Measurements from ENCODE around the gene SPDYE17. TPM values are rescaled to one million over a fixed set of nuclear protein-coding genes. Genes with fewer than 3 reads are reported as not detected.
A peak's percentile ranks its signal among the peaks of the same experiment; 100 is the strongest.
"Not testable (repeated sequence)": the region's sequence is repeated elsewhere in the genome, so short reads cannot be mapped to it uniquely, and the experiment has no call there.

SPDYE17 gene, protein sequence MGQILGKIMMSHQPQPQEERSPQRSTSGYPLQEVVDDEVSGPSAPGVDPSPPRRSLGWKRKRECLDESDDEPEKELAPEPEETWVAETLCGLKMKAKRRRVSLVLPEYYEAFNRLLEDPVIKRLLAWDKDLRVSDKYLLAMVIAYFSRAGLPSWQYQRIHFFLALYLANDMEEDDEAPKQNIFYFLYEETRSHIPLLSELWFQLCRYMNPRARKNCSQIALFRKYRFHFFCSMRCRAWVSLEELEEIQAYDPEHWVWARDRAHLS
- total RNA-seq (not detected), polyA plus RNA-seq (not detected)

GRCh38 chr7:77032261-77032660 is at the start of gene SPDYE17:
Gene SPDYE17 (minus strand): TSS chr7:77032361. CDS start chr7:77030570, 1,791 bp downstream.
- not testable (repeated sequence) for H3K36me3 Mint-ChIP-seq; H3K27me3 ChIP-seq (ENCODE audit: control insufficient read depth, insufficient read depth, low read length); H3K4me3 Mint-ChIP-seq; H3K36me3 ChIP-seq (ENCODE audit: control insufficient read depth, insufficient read depth, low read length); H3K4me1 Mint-ChIP-seq; H3K9me3 Mint-ChIP-seq; H3K9me3 ChIP-seq (ENCODE audit: control insufficient read depth in 2 of 2, low read length in 2 of 2); H3K4me3 ChIP-seq (ENCODE audit: low read depth, low read length); H3K27me3 Mint-ChIP-seq; H3K4me1 ChIP-seq (ENCODE audit: control insufficient read depth, insufficient read depth, low read length, poor library complexity, severe bottlenecking); ATAC-seq (ENCODE audit: low read depth in 2 of 2); DNase-seq; H3K27ac ChIP-seq (ENCODE audit: insufficient read depth, low read length, poor library complexity, severe bottlenecking); H3K27ac Mint-ChIP-seq

DNA sequence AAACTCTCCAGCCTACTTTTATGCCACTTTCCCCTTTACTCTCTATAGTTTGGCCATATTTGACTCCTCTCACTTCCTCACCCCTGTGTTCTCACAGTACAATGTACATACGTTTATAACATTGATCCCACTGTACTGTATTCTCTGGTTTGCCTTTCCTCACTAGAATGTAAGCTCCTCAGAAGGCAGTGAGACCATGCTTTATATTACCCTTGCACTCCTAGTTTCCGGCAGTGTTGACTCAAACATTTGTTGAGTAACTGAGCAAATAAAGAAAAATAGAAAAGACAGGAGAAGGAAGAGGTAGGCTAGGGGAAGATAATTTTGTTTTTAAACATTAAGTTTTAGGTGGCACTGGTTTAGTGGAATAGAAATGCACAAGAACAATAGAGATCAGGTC is 48.1 kb upstream of the SPDYE17 start:
- H3K27ac Mint-ChIP-seq = peak overlapping the region in 2 of 3 donors; percentile 17 to 32
- H3K4me1 Mint-ChIP-seq = not testable (repeated sequence)

DNA sequence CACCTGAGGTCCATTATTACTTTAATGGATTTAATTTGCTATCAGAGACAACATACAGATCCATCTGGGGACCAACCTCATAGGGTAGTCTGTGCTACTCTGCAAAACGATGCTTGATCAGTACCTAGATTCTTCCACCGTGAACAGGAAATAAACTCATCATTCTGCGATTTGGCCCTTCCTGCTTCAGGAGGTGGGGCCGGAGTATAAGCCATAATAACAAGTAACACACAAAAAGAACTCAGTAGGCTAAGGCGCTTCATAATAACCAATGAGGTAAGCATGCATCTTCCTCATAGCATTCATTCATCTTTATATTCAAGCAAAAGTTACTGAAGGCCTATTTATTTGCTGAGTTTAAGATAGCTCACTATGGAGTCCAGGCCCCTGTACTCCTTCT is 47.5 kb upstream of the SPDYE17 start:
- not testable (repeated sequence) for H3K27me3 Mint-ChIP-seq; H3K4me1 ChIP-seq (ENCODE audit: control insufficient read depth, insufficient read depth, low read length, poor library complexity, severe bottlenecking); H3K27ac ChIP-seq (ENCODE audit: insufficient read depth, low read length, poor library complexity, severe bottlenecking); H3K27me3 ChIP-seq (ENCODE audit: control insufficient read depth, insufficient read depth, low read length); H3K4me3 ChIP-seq (ENCODE audit: low read depth, low read length); H3K9me3 Mint-ChIP-seq; H3K4me3 Mint-ChIP-seq; H3K4me1 Mint-ChIP-seq; H3K9me3 ChIP-seq (ENCODE audit: control insufficient read depth in 2 of 2, low read length in 2 of 2); H3K36me3 ChIP-seq (ENCODE audit: control insufficient read depth, insufficient read depth, low read length)
- DNase-seq (peak in 1 of 3 donors; percentile 32), ATAC-seq (ENCODE audit: low read depth in 2 of 2) (peak in 1 of 2 donors; percentile 44)
- H3K27ac Mint-ChIP-seq = peak overlapping the region in 1 of 3 donors; percentile 48
- peaks cover 19% of the 10 kb centered on the region for H3K36me3 Mint-ChIP-seq

More for the DNA sequence above, 48.1 kb upstream of the SPDYE17 start:
- H3K36me3 Mint-ChIP-seq = peaks cover 16% of the 10 kb centered on the region
- not testable (repeated sequence) for H3K4me1 ChIP-seq (ENCODE audit: control insufficient read depth, insufficient read depth, low read length, poor library complexity, severe bottlenecking); H3K4me3 Mint-ChIP-seq; H3K9me3 ChIP-seq (ENCODE audit: control insufficient read depth in 2 of 2, low read length in 2 of 2); DNase-seq; H3K9me3 Mint-ChIP-seq; H3K27me3 ChIP-seq (ENCODE audit: control insufficient read depth, insufficient read depth, low read length); H3K27me3 Mint-ChIP-seq; H3K36me3 ChIP-seq (ENCODE audit: control insufficient read depth, insufficient read depth, low read length); H3K27ac ChIP-seq (ENCODE audit: insufficient read depth, low read length, poor library complexity, severe bottlenecking); ATAC-seq (ENCODE audit: low read depth in 2 of 2); H3K4me3 ChIP-seq (ENCODE audit: low read depth, low read length)

DNA sequence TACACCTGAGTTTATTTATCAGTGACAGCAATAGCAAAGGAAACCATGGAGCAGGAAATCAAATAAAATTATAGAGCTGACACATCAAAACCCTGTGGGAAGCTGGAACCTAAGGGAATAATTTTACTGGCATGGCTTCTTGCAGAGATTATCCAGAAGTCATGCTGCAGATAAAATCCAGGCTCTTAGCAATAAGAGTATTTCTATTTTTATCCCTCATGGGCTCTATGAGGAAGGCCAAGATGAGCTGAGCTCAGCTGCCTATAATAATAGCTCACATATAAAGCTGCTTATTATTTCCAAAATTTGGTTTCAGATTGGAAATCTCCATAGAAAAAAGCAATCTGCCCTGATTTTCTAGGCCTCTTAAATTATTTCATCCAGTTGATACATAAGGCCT is 47.0 kb upstream of the SPDYE17 start:
- not testable (repeated sequence) for H3K9me3 ChIP-seq (ENCODE audit: control insufficient read depth in 2 of 2, low read length in 2 of 2); H3K27me3 Mint-ChIP-seq; ATAC-seq (ENCODE audit: low read depth in 2 of 2)

DNA sequence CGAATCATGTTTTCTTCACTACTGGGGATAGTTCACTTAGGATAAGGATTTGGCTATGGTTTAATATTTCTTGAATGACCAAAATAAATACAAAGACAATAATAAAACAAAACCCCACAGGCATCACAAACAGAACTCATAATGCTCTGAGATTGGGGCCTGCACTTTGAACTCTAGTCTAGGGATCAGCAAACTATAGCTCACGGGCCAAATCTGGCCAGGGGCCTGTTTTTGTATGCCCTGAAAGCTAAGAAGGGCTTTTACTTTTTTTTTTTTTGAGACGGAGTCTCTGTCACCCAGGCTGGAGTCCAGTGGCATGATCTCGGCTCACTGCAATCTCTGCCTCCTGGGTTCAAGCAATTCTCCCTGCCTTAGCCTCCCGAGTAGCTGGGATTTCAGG is 44.9 kb upstream of the SPDYE17 start:
- ATAC-seq (ENCODE audit: low read depth in 2 of 2); H3K4me3 ChIP-seq (ENCODE audit: low read depth, low read length); H3K9me3 ChIP-seq (ENCODE audit: control insufficient read depth in 2 of 2, low read length in 2 of 2); H3K27ac ChIP-seq (ENCODE audit: insufficient read depth, low read length, poor library complexity, severe bottlenecking); H3K27ac Mint-ChIP-seq; H3K27me3 Mint-ChIP-seq; DNase-seq; H3K36me3 ChIP-seq (ENCODE audit: control insufficient read depth, insufficient read depth, low read length); H3K27me3 ChIP-seq (ENCODE audit: control insufficient read depth, insufficient read depth, low read length); H3K9me3 Mint-ChIP-seq; H3K4me1 Mint-ChIP-seq; H3K4me1 ChIP-seq (ENCODE audit: control insufficient read depth, insufficient read depth, low read length, poor library complexity, severe bottlenecking); H3K4me3 Mint-ChIP-seq: not testable (repeated sequence)
- H3K36me3 Mint-ChIP-seq = peaks cover 23% of the 10 kb centered on the region

More for the DNA sequence above, 47.0 kb upstream of the SPDYE17 start:
- H3K27me3 ChIP-seq (ENCODE audit: control insufficient read depth, insufficient read depth, low read length); DNase-seq; H3K4me1 ChIP-seq (ENCODE audit: control insufficient read depth, insufficient read depth, low read length, poor library complexity, severe bottlenecking); H3K4me1 Mint-ChIP-seq; H3K27ac ChIP-seq (ENCODE audit: insufficient read depth, low read length, poor library complexity, severe bottlenecking); H3K36me3 ChIP-seq (ENCODE audit: control insufficient read depth, insufficient read depth, low read length); H3K4me3 Mint-ChIP-seq; H3K9me3 Mint-ChIP-seq; H3K27ac Mint-ChIP-seq; H3K4me3 ChIP-seq (ENCODE audit: low read depth, low read length): not testable (repeated sequence)
- H3K36me3 Mint-ChIP-seq = peaks cover 23% of the 10 kb centered on the region

DNA sequence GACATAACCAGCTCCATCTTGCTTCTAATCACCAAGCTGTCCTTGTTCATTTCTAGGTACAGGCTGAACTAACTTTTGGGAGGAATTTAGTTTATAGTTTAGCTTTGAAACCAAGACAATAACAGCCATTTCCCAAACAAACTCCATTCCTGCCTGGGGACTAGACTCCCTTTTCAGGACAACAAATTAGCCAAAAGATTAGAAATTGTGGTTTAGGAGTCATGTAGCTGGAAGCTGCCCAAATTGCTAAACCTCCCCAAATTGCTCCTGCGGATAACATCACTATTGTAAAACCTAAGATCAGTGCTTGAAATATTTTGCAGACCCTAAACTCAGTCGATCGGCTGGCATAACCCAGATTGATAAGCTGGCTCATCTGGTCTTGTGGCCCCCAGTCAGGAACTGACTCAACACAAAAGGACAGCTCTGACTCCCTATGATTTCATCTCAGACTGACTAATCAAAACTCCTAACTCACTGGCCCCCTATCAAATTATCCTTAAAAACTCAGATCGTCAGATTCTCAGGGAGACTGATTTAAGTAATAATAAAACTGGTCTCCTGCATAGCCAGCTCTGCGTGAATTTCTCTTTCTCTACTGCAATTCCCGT is 42.7 kb upstream of the SPDYE17 start:
- H3K27ac ChIP-seq (ENCODE audit: insufficient read depth, low read length, poor library complexity, severe bottlenecking); H3K36me3 ChIP-seq (ENCODE audit: control insufficient read depth, insufficient read depth, low read length); H3K4me3 ChIP-seq (ENCODE audit: low read depth, low read length); H3K27me3 Mint-ChIP-seq; H3K27me3 ChIP-seq (ENCODE audit: control insufficient read depth, insufficient read depth, low read length); H3K4me3 Mint-ChIP-seq; H3K9me3 ChIP-seq (ENCODE audit: control insufficient read depth in 2 of 2, low read length in 2 of 2); H3K9me3 Mint-ChIP-seq; DNase-seq; H3K4me1 ChIP-seq (ENCODE audit: control insufficient read depth, insufficient read depth, low read length, poor library complexity, severe bottlenecking); ATAC-seq (ENCODE audit: low read depth in 2 of 2); H3K27ac Mint-ChIP-seq: not testable (repeated sequence)
- Mint-ChIP-seq H3K4me1 (peaks cover 0 to 10% (median 7%) of the 10 kb centered on the region in 4 donors), H3K36me3 (peaks cover 40% of the 10 kb centered on the region)

GRCh38 chr7:77071108-77071507 is 38.9 kb upstream of the SPDYE17 start:
- H3K27me3 ChIP-seq (ENCODE audit: control insufficient read depth, insufficient read depth, low read length); DNase-seq; H3K36me3 ChIP-seq (ENCODE audit: control insufficient read depth, insufficient read depth, low read length); H3K9me3 ChIP-seq (ENCODE audit: control insufficient read depth in 2 of 2, low read length in 2 of 2); H3K27me3 Mint-ChIP-seq; ATAC-seq (ENCODE audit: low read depth in 2 of 2); H3K4me1 ChIP-seq (ENCODE audit: control insufficient read depth, insufficient read depth, low read length, poor library complexity, severe bottlenecking); H3K27ac ChIP-seq (ENCODE audit: insufficient read depth, low read length, poor library complexity, severe bottlenecking); H3K9me3 Mint-ChIP-seq; H3K4me3 Mint-ChIP-seq; H3K27ac Mint-ChIP-seq; H3K4me3 ChIP-seq (ENCODE audit: low read depth, low read length): not testable (repeated sequence)
- Mint-ChIP-seq H3K36me3 (peaks cover 37% of the 10 kb centered on the region), H3K4me1 (peaks cover 8 to 24% (median 15%) of the 10 kb centered on the region in 4 donors)

DNA sequence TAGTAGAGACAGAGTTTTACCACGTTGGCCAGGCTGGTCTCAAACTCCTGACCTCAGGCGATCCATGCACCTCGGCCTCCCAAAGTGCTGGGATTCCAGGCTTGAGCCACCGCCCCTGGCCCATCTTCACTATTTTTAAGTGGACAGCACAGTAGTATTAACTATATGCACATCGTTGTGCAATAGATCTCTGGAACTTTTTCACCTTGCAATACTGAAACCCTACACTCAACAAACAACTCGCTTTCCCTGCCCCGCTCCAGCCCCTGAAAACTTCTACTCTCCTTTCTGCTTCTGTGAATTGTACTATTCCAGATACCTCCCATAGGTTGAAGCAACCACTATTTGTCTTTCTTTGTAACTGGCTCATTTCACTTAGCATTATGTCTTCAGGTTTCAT is 33.7 kb upstream of the SPDYE17 start:
- ATAC-seq (ENCODE audit: low read depth in 2 of 2); H3K27me3 ChIP-seq (ENCODE audit: control insufficient read depth, insufficient read depth, low read length); DNase-seq; H3K27ac ChIP-seq (ENCODE audit: insufficient read depth, low read length, poor library complexity, severe bottlenecking); H3K27me3 Mint-ChIP-seq; H3K4me3 Mint-ChIP-seq; H3K9me3 Mint-ChIP-seq; H3K4me1 ChIP-seq (ENCODE audit: control insufficient read depth, insufficient read depth, low read length, poor library complexity, severe bottlenecking); H3K36me3 ChIP-seq (ENCODE audit: control insufficient read depth, insufficient read depth, low read length); H3K27ac Mint-ChIP-seq; H3K9me3 ChIP-seq (ENCODE audit: control insufficient read depth in 2 of 2, low read length in 2 of 2); H3K4me3 ChIP-seq (ENCODE audit: low read depth, low read length): not testable (repeated sequence)
- H3K4me1 Mint-ChIP-seq = peaks cover 8 to 25% (median 14%) of the 10 kb centered on the region in 4 donors
- peaks cover 12% of the 10 kb centered on the region for H3K36me3 Mint-ChIP-seq

Measured in CD4-positive, CD25-positive, alpha-beta regulatory T cell (primary cell).